Dendritic cell treated with granulocyte-macrophage colony-stimulating factor and Interleukin-4, amounts not matched to agents 40 ng/mL and 50 ng/mL, for 4 days (primary cell): ENCODE measurements around the gene PACSIN2.
A peak's percentile ranks its signal among the peaks of the same experiment; 100 is the strongest.

Source experiments
- H3K27ac Mint-ChIP-seq: one replicate; pipeline ENCODE4 v1.8.0; 2022; ENCODE audit warnings: mild to moderate bottlenecking, mixed read lengths
- H3K27me3 Mint-ChIP-seq: one replicate; pipeline ENCODE4 v1.8.0; 2022; ENCODE audit warnings: mild to moderate bottlenecking, mixed read lengths
- H3K36me3 Mint-ChIP-seq: one replicate; pipeline ENCODE4 v1.8.0; 2022; ENCODE audit warnings: low read depth, mixed read lengths
- H3K4me1 Mint-ChIP-seq: one replicate; pipeline ENCODE4 v1.8.0; 2022; ENCODE audit warnings: low read depth, mixed read lengths
- H3K4me3 Mint-ChIP-seq: one replicate; pipeline ENCODE4 v1.8.0; 2022; ENCODE audit warnings: mild to moderate bottlenecking, moderate library complexity, mixed read lengths
- H3K9me3 Mint-ChIP-seq: one replicate; pipeline ENCODE4 v1.8.0; 2022; ENCODE audit warnings: mixed read lengths
- intact Hi-C: fragments of 100-400 bp; cut with micrococcal nuclease; formaldehyde crosslinking; loops from one replicate; pipeline ENCODE4 v1.15.0; 2022

PACSIN2 gene

DNA sequence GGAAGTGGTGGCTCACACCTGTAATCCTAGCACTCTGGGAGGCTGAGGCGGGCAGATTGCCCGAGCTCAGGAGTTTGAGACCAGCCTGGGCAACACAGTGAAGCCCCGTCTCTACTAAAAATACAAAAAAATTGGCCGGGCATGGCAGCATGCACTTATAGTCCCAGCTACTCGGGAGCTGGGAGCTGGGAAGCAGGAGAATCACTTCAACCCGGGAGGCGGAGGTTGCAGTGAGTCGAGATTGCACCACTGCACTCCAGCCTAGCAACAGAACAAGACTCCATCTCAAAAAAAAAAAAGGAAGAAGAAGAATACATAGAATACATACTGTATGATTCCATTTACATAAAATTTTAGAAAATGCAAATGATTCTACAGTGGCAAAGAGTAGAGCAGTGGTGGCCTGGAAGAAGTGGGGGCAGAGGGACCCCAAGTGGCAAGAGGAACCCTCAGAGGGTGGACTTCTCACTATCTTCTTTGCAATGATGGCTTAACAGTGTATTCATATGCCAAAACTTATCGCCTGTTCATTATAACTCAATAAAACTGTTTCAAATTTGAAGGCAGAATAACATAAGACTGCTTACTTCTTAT, 22.0 kb downstream of the PACSIN2 start:
- Mint-ChIP-seq H3K9me3 (no peaks in the 10 kb centered on the region), H3K4me3 (no peak overlapping the region), H3K27me3 (no peaks in the 10 kb centered on the region), H3K36me3 (no peaks in the 10 kb centered on the region), H3K4me1 (peaks cover 79% of the 10 kb centered on the region), H3K27ac (peak overlapping the region; percentile 97)
- intact Hi-C loops = loop anchor here (5.0 to 10.0 kb wide), 2 partner anchors 39 to 92 kb away; partner anchors contain the start of gene TTLL1

DNA sequence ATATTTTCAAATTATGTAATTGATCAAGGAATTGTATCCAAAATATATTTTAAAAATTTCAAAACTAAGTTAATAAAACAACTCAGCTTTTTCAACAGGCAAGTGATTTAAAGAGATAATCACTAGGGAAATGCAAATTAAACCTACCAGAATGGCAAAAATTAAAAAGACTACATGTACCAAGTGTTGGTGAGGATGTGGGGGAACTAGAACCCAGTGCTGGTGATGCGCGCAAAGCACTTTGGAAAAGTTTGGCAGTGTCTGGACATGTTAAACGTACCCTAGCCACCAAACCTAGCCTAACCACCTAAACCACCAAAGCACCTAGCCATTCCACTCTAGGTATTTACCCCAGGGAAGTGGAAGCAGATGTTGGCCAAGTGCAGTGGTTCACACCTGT, 22.9 kb downstream of the PACSIN2 start:
- Mint-ChIP-seq H3K27me3 (no peaks in the 10 kb centered on the region), H3K4me1 (peaks cover 74% of the 10 kb centered on the region), H3K36me3 (no peaks in the 10 kb centered on the region)

DNA sequence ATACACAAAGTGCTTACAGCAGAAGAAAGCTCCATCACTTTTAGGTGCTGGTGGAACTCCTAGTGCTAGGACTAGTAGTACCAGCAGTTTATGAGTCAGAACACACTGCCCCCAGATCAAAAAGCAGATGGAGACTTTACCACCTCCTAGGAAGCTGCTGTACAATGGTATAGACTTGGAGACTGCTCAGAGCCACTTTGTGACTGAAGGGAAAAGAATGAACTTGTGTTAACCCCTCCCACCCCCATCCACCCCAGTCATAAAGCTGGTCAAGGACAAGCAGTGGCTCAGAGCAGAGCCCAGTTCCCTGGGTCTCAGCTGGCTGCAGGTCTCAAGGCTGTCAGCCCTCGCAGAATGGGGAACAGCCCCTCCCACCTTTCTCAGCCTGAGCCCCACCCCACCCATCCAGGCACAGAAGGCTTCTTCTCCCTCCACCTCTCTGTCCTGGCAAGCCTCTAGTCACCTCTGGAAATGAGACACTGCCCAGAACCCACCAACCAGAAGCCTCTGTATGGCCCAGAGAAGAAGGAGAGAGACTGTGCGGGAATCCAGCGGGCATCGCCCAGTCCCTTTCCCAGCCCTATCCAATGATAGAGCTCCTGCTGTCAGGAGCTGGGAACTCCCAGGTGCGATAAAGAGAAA, 23.8 kb downstream of the PACSIN2 start:
- peaks cover 74% of the 10 kb centered on the region for H3K4me1 Mint-ChIP-seq
- no peak overlapping the region for H3K27ac Mint-ChIP-seq
- H3K4me3 Mint-ChIP-seq = no peak overlapping the region
- H3K27me3 Mint-ChIP-seq = no peaks in the 10 kb centered on the region
- intact Hi-C loops = loop anchor here (5.0 to 10.0 kb wide), 2 partner anchors 41 to 94 kb away; partner anchors contain the start of gene TTLL1
- no peaks in the 10 kb centered on the region for H3K9me3 Mint-ChIP-seq
- H3K36me3 Mint-ChIP-seq = no peaks in the 10 kb centered on the region

More for the DNA sequence above, 22.9 kb downstream of the PACSIN2 start:
- intact Hi-C loops = loop anchor here (5.0 to 10.0 kb wide), 2 partner anchors 40 to 93 kb away; partner anchors contain the start of gene TTLL1
- Mint-ChIP-seq H3K27ac (no peak overlapping the region), H3K4me3 (no peak overlapping the region), H3K9me3 (no peaks in the 10 kb centered on the region)

DNA sequence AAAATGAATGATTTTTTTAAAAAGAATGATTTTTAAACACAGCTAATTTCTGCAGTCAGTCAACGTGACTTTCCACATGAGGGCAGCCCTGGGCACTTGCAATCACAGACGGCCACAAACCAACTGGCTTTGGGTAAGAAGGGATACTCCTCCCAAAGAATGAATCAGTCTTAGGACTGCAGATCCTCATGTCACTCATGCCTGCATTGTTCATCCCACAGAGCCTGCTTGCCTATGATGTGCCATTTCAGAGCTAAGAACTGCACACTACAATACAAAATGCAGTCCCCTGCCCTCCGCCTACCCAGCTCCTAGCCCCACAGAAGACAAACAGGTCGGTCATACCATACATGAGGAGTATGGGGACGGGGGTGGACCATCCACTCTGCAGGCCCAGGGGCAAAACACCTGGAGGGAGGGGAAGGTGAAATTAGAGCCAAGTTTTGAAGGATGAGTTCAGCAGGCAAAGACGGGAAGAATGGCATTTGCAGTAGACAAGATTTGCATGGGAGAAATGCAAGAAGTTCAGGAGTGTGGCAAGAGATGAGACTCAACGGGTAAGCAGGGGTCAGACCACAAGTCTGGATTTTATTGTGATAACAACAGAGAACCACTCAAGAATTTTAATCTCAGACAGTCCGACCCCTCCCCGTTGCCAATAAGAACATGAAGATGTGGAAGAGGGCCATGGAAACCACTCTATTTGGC, 24.7 kb downstream of the PACSIN2 start:
- intact Hi-C loops = loop anchor here (5.0 to 10.0 kb wide), 2 partner anchors 42 to 95 kb away; partner anchors contain the start of gene TTLL1
- Mint-ChIP-seq H3K27ac (peak overlapping the region; percentile 68), H3K4me3 (no peak overlapping the region)

DNA sequence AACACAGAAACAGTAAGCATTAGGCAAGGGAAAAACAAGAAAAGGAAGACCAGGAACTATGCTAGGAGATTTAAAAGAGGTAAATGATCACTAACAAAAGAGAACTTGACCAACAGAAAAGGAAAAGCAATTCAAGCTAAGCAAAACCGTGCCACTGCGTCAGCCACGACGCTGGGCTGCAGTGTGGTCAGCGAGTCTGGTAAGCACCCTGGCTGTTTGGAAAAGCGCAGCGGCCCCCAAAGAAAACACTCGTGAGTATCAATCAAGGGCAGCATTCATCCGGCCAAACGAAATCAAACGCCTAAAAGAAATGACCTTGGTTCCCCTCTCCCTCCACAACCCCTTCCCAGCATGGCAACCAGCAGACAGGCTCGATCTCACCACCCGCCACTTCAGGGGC, 28.8 kb downstream of the PACSIN2 start:
- Mint-ChIP-seq H3K27ac (peak overlapping the region; percentile 32), H3K4me1 (peaks cover 56% of the 10 kb centered on the region), H3K9me3 (no peaks in the 10 kb centered on the region), H3K4me3 (no peak overlapping the region), H3K36me3 (peaks cover 8% of the 10 kb centered on the region), H3K27me3 (no peaks in the 10 kb centered on the region)
- intact Hi-C loops = no loop called here

More for the DNA sequence above, 24.7 kb downstream of the PACSIN2 start:
- Mint-ChIP-seq H3K4me1 (peaks cover 80% of the 10 kb centered on the region), H3K27me3 (no peaks in the 10 kb centered on the region), H3K36me3 (peaks cover 5% of the 10 kb centered on the region), H3K9me3 (no peaks in the 10 kb centered on the region)

DNA sequence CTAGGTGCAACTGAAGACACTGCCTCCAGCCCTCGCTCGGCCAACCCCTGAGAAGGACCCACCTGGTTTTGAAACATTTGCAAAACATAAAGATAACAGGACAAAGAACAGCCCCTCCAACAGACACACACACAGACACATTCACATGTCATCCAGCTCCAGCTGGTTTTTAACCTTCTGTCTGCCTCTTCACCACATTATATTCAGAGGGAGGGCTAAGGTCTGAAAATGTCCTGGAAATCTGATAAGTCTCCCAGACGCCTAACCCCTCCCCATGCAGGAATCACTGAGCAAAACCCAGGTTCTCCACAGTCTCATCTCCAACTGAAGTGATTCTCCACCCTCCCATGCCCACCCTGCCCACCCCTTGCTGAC, 29.4 kb downstream of the PACSIN2 start:
- no peaks in the 10 kb centered on the region for H3K27me3 Mint-ChIP-seq
- peak overlapping the region; percentile 32 for H3K27ac Mint-ChIP-seq
- no peaks in the 10 kb centered on the region for H3K9me3 Mint-ChIP-seq
- intact Hi-C loops = no loop called here
- H3K4me3 Mint-ChIP-seq = no peak overlapping the region
- H3K4me1 Mint-ChIP-seq = peaks cover 50% of the 10 kb centered on the region
- peaks cover 8% of the 10 kb centered on the region for H3K36me3 Mint-ChIP-seq

DNA sequence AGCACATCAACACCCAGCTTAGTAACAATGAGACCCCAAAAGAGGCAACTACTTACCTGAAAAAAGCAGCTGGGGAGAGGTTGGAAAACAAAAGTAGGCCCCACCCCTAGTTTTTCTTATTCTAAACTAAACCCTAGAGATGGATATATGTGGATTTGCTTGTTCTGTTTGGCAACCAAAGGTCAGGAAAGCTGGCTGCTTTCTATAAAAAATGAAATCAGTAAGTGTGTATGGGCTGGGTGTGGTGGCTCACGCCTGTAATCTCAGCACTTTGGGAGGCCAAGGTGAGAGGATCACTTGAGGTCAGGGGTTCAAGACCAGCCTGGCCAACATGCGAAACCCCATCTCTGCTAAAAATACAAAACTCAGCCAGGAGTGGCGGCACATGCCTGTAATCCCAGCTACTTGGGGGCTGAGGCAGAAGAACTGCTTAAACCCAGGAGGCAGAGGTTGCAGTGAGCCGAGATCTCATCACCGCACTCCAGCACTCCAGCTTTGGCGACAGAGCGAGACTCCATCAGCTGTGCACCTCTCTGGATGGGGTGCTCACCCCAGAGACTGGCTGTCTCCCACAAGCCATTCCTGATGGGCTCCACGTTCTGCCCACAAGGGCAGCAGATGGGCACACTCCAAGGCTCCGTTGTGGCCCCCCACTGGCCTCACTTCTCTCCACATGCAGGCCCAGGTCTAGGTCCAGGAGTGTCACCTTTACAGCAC, 30.0 kb downstream of the PACSIN2 start:
- peaks cover 8% of the 10 kb centered on the region for H3K36me3 Mint-ChIP-seq
- no peaks in the 10 kb centered on the region for H3K9me3 Mint-ChIP-seq
- H3K27ac Mint-ChIP-seq = peak overlapping the region; percentile 32
- H3K4me3 Mint-ChIP-seq = no peak overlapping the region
- no peaks in the 10 kb centered on the region for H3K27me3 Mint-ChIP-seq
- intact Hi-C loops = no loop called here
- H3K4me1 Mint-ChIP-seq = peaks cover 45% of the 10 kb centered on the region

DNA sequence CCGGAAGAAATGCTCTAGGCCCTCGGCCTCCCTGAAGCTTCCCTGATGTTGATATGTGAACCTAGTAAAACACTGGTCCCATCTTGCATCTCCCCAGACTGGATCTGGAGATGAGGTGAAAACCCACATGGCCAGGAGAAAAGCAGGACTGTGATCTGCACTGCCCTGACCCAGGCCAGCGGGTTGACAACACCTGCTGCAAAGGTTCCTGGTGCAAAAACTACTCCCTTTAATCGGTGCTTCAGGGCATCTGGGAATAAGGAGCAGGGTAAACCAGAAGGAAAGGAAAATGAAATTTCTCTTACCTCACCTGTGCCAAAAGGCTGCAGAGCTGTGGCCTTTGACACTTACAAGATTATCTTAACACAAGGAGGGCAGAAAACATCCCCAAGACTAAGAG, 30.6 kb downstream of the PACSIN2 start:
- peaks cover 41% of the 10 kb centered on the region for H3K4me1 Mint-ChIP-seq
- peaks cover 8% of the 10 kb centered on the region for H3K36me3 Mint-ChIP-seq
- intact Hi-C loops = no loop called here
- H3K27me3 Mint-ChIP-seq = no peaks in the 10 kb centered on the region
- no peaks in the 10 kb centered on the region for H3K9me3 Mint-ChIP-seq
- H3K4me3 Mint-ChIP-seq = no peak overlapping the region
- no peak overlapping the region for H3K27ac Mint-ChIP-seq

DNA sequence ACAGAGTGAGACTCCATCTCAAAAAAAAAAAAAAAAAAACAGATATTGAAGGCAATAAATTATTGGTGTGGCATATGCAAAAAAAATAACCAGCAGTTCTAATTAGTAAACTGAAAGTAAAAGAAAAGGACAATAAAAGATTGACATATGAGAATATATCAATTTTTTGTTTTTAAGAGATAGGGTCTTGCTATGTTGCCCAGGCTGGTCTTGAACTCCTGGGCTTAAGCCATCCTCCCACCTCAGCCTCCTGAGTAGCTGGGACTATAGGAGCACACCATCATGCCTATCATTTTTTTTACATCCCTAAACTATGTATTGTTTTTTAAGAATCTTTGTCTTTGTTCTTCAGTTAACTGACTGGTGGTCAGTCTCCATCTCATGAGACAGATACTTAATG, 31.5 kb downstream of the PACSIN2 start:
- Mint-ChIP-seq H3K4me3 (no peak overlapping the region), H3K36me3 (peaks cover 8% of the 10 kb centered on the region), H3K27ac (no peak overlapping the region), H3K27me3 (no peaks in the 10 kb centered on the region), H3K4me1 (peaks cover 43% of the 10 kb centered on the region), H3K9me3 (no peaks in the 10 kb centered on the region)
- intact Hi-C loops = no loop called here

DNA sequence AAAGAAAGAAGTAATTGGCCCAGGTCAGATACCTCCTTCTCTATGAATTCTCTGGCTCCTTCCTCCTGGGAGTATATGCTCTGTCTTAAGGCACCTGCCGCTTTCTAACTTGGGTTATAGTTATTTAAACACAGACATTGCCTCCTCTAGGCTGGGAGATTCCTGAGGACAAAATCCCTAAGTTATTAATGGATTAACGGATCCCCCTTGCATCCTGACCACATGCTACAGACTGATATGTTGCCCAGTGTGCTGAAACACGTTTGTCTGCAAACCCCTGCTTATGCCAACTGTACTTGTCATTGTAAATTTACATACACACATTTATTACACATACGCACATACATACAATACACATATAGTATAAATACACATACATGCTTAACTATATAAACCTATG, 35.3 kb downstream of the PACSIN2 start:
- intact Hi-C loops = no loop called here

DNA sequence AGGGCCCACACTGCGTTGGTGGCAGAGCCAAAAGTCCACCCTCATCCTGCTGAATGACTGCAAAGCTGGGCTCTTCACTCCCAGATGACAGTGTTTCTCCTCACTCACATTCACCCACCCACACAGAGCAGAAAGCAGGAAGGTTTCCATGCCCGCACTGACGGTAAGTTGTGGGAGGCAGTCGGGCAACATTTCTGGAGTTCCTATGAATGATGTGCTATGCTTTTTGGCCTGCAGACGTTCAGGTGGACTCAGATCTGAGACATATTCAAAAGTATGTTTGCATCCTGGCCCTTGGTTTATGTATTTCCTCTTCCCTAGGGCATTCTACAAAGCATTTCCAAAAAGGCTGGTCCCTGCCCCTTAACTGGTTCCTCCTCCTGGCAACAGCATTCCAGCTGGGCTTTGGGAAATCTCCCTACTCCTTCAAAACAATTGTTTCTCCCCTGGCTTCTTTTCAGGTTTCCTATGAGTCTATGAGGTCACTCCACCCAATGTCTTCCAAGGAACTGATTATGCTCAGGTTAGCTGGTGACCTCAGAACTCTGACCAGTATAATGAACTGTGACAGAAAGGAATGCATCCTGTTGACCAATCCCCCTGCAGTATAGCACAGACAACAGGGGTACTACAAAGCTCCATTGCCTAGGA, 36.4 kb downstream of the PACSIN2 start:
- H3K4me1 Mint-ChIP-seq = peaks cover 42% of the 10 kb centered on the region
- no peaks in the 10 kb centered on the region for H3K36me3 Mint-ChIP-seq
- no peaks in the 10 kb centered on the region for H3K9me3 Mint-ChIP-seq
- intact Hi-C loops = no loop called here
- peak overlapping the region; percentile 55 for H3K27ac Mint-ChIP-seq
- no peaks in the 10 kb centered on the region for H3K27me3 Mint-ChIP-seq
- peak overlapping the region; percentile 13 for H3K4me3 Mint-ChIP-seq

More for the DNA sequence above, 35.3 kb downstream of the PACSIN2 start:
- Mint-ChIP-seq H3K27ac (no peak overlapping the region), H3K4me1 (peaks cover 38% of the 10 kb centered on the region), H3K36me3 (no peaks in the 10 kb centered on the region), H3K27me3 (no peaks in the 10 kb centered on the region), H3K9me3 (no peaks in the 10 kb centered on the region), H3K4me3 (no peak overlapping the region)

DNA sequence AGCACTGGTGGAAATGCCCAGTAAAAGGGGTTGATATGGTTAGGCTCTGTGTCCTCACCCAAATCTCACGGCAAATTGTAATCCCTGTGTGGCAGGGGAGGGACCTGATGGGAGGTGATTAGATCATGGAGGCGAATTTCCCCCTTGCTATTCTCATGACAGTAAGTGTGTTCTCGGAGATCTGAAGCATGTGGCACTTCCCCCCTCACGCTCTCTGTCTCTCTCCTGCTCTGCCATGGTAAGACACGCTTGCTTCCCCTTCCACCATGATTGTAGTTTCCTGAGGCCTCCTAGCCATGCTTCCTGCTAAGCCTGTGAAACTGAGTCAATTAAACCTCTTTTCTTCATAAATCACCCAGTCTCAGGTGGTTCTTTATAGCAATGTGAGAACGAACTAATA, 37.4 kb downstream of the PACSIN2 start:
- Mint-ChIP-seq H3K9me3 (no peaks in the 10 kb centered on the region), H3K36me3 (no peaks in the 10 kb centered on the region), H3K4me3 (no peak overlapping the region), H3K27me3 (no peaks in the 10 kb centered on the region), H3K27ac (peak overlapping the region; percentile 55), H3K4me1 (peaks cover 52% of the 10 kb centered on the region)
- intact Hi-C loops = no loop called here

DNA sequence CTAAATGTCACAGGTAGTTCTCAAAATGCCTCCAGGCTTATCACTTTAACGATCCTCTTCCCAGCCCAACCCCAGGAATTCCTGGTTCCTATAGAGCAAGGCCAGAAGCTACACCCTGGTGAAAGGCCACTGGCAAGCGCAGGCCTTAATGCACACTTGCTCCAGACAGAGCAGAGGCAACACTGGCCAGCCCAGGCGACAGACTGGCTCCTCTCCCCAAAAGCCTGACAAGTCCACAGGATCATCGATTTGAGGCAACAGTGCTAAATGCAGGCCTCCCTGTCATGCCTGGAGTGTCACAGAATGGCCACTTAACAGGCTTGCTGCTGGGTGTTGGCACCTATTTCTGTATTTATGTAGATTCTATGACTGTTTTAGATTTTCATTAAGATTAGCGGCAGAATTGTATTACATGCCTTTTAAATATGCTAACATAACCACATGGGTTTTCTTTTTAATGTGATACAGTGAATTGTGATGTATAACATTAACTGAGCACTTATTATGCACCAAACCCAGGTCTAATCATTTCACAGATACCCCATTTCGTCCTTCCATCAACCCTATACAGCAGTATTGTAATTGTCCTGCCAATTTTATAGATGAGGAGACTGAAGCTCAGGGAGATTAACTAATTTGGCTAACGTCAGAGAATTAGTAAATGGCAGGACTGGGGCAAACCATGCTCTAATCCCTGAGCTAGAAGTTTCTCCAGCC, 38.6 kb downstream of the PACSIN2 start:
- intact Hi-C loops = no loop called here
- Mint-ChIP-seq H3K36me3 (peaks cover 3% of the 10 kb centered on the region), H3K27me3 (no peaks in the 10 kb centered on the region), H3K27ac (no peak overlapping the region), H3K4me3 (no peak overlapping the region), H3K4me1 (peaks cover 60% of the 10 kb centered on the region), H3K9me3 (no peaks in the 10 kb centered on the region)
